HG03103 (cell line): ENCODE data around the gene CREB5.

Source experiments
- ATAC-seq: cut with Tn5 transposase; IDR thresholded peaks from one replicate; pipeline ENCODE4 v1.9.1; 2021; ENCODE audit warnings: low read depth; ENCODE audit not compliant: unreplicated experiment

CREB5 gene

DNA sequence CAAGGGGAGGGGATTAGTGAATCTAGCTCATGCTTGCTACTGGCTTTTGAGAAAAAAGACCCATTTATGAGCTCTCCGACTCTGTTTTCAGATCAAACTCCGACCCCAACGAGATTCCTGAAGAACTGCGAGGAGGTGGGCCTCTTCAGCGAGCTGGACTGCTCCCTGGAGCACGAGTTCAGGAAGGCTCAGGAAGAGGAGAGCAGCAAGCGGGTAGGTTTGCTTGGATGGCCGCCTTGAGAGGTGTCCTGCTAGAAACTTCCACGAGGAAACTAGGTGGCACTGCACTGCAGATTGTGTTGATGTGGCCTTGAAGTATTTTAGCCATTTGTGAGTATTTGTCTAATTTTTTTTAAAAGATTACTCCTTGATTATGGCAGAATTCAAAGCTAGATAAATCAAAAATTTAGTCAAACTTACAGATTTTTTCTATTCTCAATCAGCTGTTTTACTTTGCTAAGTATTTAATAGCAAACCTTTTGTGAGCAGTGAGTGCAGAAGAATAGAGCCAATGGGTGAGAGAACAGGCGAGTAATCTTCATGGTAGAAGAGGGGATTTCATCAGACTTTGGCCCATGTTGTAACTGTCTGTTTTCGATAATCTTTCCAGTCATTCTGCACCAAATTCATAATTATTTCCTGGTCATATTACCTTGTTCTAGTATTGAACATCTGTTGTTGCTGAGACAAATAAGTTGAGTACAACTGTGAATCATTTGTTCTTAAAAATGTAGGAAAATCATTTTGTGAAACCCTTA lies 95.4 kb downstream of the CREB5 start:
- no peak for ATAC-seq

DNA sequence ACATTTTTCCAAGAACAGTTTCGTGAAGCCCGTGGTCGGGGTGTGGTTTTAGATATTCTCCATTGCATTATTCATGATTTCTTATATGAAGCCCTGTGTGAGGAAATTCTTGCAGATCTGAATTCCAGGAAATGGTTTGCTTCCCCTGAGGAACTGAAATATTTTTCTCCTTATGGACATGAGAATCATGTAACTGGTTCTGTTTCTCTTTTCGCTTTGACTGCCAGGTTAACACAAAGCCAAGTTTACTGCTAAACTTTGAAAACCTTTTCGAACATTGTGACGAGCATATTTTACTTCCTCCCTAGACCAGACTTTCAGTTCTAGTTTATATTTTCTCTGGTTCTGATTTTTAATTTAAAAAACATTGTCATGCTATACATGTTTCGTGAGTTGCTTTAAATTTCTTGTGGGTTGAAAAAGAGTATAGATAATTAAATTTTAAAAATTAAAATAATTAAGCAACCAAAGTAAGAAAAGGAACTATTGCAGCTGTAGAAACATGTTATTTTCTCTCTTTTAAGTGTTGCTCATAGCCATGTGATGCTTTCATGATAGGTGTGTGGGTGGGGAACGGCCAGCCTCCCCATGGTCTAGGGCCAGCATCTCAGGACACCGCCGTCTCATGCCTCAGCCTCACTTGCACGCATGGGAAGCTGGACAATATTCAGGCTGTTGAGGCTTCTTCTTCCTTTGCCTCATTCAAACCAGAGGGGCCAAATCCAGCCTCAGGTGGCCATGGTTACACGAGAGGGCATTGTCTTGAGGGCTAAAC lies 97.1 kb downstream of the CREB5 start:
- peak; percentile 83 for ATAC-seq

DNA sequence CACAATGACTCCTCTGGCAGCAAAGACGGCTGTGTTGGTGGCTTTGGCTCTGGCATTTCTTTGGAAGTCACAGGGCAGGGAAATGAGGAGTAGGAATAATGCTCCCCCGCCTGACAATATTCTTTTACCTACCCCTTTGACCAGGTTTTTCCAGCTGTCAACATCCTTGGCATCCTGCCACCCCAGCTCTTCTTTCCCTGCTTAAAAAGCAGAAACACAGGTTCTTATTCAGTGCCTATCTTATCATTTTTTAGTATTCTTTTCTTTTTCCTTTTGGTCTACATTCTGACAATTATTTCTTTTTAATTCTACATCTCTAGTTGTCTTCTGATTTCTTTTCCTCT lies 97.7 kb downstream of the CREB5 start:
- no peak for ATAC-seq

DNA sequence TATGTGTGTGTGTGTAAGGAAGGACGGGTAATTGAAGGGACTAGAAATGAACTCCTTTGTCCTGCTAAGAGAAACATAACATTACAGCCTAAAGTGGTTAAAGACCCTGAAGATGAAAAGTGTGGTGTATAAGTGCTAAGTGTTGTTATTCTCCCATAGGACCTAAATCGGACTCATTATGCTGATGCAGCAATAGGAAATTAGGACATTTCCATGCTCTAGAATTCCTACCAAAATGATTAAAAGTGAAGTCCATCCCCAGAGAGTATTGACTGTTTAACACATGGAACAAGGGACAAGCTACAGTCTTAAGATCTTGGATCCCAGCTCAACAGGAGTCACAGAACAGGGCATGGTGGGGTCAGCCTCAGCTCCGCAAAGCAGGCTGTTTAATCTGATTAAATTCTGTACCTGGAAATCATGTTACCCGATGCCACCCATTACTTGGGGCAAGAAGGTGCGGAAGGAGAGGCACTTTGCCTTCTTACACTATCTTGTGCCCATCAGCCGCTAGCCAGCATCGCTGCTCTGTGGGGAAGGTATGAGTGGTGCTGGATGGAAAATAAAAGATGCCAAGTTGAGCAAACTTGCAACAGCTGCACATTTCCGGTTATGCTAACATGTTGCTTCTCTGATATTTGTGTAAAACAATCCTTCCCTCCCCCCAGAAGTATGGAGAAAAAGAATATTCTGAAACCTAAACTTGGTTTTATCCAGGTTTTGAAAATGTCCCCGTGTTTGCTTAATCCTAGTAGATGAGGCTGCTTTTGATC lies 100.5 kb downstream of the CREB5 start:
- ATAC-seq: no peak

DNA sequence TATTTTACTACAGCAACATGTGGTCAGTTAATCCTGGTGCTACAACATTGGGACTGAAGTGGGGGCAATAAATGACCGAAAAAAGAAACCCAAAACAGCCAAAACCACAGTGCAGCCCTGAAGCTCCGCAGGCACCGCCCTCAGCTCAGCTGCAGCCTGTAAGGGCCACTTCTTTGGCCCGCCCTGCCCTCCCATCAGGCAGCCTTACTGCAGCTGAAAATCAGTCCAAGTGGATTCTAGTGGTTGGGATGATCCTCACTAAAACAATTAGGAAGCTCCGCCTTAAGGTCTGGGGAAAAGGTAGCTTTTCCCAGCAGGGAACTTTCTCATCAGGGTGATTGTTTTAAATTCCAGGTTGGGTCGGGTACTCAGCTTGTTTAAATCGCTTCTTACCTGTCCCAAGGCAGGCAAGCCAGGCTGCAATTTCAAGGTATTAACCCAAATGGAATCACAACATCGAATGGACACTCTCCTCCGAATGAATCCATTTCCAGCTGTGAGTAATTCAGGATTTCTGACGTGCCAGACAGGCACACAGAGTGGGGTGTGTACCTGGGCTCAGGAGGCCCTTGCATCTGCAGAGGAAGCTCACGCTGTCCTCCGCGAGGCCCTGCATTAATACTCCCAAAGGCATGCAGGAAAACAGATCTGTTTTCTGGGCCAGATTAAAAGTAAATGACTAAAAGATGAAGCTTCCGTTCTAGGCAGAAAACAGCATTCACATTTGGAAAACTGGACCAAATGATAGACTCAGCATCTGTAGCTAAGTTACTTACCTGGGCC lies 104.3 kb downstream of the CREB5 start:
- no peak for ATAC-seq

DNA sequence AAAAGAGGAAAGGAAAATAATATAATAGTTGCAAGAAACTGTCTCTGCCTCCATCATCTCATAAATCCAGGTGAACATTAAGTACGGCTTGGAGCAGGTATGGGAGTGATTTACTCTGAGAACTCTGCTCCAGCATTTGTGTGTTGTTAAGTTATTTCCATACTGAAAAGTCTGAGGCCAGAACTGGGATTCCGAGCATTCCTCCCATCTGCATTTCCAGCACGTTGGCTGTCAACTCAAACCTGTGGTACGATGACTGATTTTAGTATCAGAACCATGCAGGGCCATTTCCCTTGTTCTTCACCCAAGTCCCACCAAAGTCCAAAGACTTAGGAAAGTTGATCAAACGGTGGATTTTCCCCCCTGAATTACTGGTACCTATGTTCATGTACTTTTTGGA lies 104.9 kb downstream of the CREB5 start:
- no peak for ATAC-seq

DNA sequence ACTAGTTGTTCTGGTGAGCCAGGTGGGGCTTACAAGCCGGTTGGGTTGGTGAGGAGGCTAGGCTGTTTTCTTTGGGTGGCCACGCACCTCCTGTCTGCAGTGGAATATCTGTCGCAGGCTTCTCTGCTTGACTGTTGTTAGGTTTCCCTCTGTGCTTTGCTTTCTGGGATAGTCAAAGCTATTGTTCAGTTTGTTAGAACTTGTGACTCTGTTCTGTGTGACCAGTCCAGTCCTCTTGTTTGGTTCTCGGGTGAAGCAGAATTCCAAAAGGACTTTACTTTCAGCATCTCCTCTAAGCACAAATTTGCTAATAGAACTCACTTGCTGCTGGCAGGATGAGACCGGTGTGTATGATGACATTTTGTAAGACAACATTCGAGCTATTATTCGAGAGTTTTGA lies 105.3 kb downstream of the CREB5 start:
- no peak for ATAC-seq

DNA sequence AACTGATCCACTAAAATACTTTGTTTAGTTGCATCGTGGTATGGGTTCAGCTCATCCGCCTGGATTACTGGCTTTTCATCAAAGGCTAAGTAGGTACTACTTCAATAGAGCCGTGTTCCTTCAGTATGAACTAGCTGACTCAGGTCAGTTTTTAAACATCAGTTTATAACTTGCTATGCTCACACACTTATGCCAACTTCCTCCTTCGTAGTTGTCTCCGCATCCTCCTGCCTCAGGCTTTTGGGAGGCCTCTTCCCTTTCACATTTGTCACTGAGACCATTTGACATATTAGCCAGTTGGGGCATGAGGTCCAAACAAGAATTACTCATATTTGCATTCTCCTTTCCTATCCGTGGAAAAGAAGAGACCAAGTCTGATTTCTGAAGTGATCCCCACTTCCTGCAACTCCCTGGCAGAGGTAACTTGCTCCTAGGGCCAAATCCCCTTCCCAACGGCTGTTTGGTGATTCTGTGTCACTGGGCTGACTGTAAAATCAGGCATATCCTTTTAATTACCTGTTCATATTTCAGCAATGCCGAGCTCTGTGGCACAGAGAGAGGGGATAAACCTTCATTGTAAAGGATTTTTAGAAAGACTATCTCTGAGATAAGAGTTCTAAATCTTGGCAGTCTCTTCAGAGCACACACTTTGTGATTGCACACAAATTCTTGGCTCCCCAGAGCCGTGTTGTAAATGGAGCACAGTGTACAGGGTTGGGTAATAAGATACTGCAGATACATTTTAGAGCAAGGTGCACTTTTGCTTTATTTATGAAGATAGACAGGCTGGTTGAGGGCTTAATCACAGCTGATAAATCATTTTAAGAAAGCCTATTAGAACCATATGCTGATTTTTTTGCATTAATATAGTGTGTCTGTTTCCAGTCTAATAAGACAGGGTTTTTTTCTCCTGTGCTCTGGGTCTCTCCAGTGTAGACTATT lies 108.0 kb downstream of the CREB5 start:
- ATAC-seq: no peak

DNA sequence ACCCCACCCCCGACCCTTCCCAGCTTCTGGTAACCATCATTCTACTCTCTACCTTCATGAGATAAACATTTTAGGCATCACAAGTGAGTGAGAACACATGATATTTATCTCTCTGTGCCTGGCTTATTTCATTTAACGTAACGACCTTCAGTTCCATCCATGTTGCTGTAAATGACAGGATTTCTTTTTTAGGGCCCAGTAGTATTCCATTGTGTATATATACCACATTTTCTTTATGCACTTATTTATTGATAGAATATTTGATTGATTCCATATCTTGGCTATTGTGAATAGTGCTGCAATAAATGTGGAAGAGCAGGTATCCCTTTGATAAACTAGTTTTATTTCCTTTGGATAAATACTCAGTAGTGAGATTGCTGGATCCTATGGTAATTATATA lies 112.7 kb downstream of the CREB5 start:
- ATAC-seq: no peak

DNA sequence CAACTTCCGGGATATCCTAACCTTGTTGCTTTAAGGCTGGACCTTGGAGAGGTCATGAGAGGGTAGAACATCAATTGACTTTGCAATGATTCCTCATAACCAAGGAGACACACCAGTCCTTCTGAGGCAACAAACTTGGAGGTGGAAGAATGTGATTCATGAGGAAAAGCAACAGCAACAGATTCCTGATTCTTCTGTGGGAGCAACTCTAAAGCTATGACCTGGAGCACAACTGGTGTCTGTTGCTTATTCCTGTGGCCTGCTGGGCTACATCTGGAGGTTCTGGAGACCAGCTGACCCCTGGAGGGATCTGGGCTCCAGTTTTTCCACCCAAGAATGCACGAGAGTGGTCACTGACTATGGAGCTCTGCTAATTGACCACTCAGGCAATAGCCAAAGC lies 116.6 kb downstream of the CREB5 start:
- no peak for ATAC-seq

DNA sequence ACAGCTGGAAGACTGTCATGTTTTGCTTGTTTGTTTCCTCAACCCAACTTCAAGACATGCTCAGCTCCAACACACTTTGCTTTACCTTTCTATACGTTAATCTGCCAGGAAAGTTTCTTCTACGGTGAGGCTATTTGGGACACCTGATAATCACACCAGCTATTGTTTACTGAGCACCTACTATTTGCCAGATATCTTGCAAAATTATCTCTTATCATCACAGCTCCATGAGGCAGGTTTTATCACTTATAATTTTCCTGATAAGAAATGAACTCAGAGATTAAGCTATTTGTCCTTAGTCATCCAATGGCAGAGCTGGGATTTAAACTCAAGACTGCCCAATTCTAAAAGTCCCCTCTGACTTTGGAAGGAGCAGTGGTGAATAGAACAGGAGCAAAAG lies 117.4 kb downstream of the CREB5 start:
- no peak for ATAC-seq

DNA sequence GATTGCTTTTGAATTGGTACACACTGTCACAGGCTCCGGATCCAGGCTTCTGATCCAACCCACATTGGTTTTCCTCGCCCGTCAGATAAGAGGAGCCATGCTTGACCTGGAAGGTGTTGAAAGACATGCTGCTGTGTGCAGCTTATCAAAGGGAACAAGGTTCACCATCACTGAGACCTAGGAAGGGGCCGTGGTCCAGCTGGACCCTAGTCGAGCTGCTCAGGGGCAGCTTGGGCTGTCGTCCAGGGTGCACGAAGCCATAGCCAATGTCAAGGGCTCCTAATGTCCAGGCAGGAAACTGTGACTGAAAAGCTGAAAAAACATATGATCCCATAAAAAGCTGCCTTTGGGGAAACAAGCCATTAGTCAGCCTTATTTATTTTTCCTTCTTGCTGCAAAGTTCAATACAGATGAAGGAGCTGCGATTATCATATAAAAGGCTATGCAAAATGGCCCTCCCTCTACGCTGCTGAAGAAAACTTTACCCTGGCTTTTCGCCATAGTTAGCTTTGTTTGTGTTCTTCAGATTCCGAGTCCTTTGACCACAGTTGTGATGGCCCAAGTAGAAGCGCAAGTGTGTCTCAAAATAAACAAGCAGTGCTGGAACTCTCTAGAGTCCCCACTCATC lies 118.0 kb downstream of the CREB5 start:
- ATAC-seq: no peak

DNA sequence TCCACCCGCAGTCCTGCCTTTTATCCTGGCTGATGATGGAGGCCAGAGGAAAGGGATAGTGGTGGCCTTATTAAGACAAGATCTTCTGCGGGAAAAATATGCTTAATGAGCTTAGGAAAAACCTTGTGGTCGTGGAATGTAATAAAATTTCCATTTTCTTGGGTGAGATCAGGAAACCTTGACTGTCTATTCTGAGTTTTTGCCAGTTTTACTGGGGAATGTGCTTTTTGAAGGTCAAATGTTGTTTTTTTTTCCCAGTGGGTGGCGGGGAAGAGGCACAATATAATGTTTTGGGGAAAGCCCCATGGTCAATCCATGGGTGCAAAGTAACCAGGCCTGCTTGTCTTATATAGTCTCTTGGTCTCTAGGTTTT lies 118.5 kb downstream of the CREB5 start:
- ATAC-seq: no peak

DNA sequence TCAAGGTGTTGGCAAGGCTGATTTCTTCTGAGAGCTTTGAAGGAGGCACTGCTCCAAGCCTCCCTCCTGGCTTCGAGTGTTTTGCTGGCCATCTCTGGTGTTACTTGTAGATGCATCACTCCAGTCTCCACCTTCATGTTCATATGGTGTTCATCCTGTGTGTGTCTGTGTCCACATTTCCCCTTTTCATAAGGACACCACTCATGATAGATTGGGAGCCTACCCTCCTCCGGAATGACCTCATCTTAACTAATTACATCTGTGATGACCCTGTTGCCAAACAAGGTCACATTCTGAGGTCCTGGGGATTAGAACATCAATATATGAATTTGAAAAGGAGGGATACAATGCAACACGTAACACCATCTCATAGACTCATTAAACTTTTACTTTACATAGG lies 119.0 kb downstream of the CREB5 start:
- ATAC-seq: no peak

DNA sequence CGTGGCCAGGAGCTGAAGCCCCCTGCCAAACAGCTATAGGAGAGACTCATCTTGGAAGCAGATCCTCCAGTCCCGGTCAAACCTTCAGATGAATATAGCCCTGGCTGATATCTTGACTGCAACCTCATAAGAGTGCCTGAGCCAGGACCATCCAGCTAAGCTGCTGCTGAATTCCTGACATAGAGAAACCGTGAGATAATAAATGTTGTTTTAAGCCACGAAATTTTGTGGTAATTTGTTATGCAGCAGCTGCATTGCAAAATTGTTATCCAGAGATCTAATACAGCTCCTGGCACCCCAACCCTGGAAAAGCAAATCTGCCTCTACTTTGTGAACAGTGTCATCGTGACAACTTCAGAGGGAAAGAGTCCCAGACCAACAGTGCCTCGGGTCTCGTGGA lies 119.9 kb downstream of the CREB5 start:
- ATAC-seq: no peak

DNA sequence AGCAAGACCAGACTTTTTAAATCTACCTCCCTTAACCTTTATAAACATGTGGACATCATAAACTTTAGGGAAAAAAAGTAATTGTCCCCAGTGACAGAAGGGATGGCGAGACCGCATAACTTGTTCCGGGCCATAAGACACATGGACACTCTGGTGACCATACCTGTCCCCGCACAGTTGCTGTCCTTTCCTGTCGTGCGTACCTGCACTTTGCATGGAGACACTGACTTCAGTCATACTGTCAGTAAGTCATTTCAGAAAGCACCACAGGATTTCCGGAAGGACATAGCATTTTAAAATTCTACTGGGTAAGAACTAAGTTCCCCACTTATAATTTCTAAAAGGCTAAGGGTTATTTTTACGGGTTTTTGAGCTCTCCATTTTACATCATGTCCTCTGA lies 120.9 kb downstream of the CREB5 start:
- no peak for ATAC-seq

DNA sequence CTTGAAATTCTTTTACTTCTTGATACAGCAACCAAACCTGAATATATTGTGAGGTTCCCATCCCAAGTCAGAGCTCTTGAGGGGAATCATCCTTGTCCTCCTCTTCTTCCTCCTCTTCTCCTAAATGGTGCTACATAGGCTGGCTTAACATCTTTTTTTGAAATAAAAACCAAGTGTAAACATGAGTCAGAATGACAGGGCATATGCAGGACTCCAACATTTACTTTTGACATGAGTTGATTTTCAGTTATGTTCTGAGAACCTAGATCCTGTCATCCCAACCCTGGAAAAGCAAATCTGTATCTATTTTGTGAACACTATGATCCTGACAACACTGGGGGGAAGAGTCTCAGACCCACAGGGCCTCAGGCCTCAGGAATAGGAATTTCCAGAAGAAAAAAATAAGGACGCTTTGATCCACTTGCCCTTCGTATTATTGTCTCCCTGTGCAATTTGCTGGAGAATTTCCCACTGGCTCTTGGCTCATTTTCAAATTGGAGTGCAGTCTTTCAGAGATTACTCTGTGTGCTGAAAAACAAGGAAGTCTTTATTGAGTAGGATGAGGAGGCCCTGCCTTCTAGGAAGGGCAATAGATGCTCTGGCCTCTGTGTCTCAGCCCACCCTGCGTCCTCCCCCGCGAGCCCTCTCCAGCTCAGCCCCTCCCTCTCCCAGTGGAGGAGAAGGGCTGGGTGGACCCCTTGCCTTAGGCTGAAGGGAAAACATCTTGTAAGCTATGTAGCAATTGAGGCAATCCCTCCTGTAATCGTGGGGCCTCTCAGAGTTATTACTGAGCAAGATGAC lies 121.6 kb downstream of the CREB5 start:
- no peak for ATAC-seq

DNA sequence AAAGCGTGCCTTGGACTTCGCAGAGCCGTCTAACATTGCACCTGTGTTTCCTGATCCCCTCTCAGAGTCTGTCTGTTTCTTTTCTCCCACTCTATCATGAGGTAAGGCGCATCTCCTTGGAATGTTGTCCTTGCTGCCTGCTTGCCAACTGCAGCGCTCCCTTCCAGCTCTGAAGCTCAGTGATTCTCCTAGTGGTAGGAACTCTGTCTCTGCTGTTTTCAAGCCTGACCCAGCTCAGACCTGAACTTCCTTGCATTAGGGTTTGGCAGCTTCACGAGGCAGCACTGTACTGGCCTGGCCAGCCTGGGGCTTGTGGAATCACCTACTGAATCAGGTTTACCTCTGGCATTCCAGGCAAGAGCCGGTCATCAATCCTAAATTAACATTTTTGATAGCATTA lies 123.9 kb downstream of the CREB5 start:
- no peak for ATAC-seq
